GM10248 (cell line): Measurements from ENCODE around the gene TMOD4.

Experiments used
- CTCF ChIA-PET: fragments of 300-600 bp; sonication (Branson Sonifier 250); formaldehyde crosslinking; extraction: SDS; loops from one replicate; lab custom pipeline; 2021; ENCODE audit warnings: antibody characterized with exemption; lab: Yijun Ruan, JAX
- POLR2A ChIA-PET: fragments of 350-650 bp; sonication (Branson Sonifier 250); formaldehyde crosslinking; extraction: SDS; loops from one replicate; lab custom pipeline; 2020; ENCODE audit warnings: antibody characterized with exemption; lab: Yijun Ruan, JAX
- DNase-seq: peaks from one replicate; pipeline ENCODE4 v3.0.0; 2012; ENCODE audit errors: extremely low spot score
- CTCF ChIP-seq: IDR thresholded peaks from 2 replicates; pipeline ENCODE4 v1.5.1; 2012; ENCODE audit warnings: mild to moderate bottlenecking, low read depth; ENCODE audit errors: extremely low read depth, missing control alignments, control extremely low read depth

Gene TMOD4

DNA sequence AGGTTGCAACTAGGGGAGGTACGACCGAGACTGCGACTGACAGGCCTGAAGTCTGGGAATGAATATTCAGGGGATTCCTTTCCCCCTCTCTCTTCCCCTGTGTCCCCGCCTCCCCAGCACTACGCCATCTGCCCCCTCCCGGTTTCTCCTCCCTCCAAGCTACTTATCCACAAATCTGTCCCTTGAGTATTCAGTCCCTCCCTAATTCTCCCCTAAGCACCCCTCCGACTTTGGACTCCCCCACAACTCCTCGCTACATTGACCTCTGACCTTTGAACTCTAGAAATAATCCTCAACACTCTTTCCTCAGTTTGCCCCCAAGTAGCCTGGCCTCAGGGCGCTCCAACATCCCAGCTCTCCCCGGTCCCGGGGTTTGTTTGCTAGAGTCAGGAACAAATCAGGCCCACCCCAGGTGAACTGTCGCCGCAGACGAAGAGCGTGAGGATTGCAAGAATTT, 10.5 kb downstream of the TMOD4 start:
- ChIA-PET POLR2A (interaction anchor here (0.6 to 1.1 kb wide), 3 partner anchors 9 to 56 kb away, joined by 3 read pairs; partner anchors contain the start of genes TNFAIP8L2 and VPS72), CTCF (interaction anchor here (1.4 to 3.6 kb wide), 5 partner anchors 8 to 87 kb away, joined by 3 to 16 read pairs (median 5); partner anchors contain the start of gene TNFAIP8L2)
- no peak for TF ChIP-seq CTCF
- DNase-seq: no peak

GRCh38 chr1:151164732-151165280, 11.0 kb downstream of the TMOD4 start:
- CTCF ChIA-PET: interaction anchor here (1.4 to 3.6 kb wide), 5 partner anchors 8 to 87 kb away, joined by 3 to 16 read pairs (median 5); partner anchors contain the start of gene TNFAIP8L2
- no peak for TF ChIP-seq CTCF
- POLR2A ChIA-PET: interaction anchor here (0.6 to 1.1 kb wide), 3 partner anchors 8 to 55 kb away, joined by 3 read pairs; partner anchors contain the start of genes TNFAIP8L2 and VPS72
- DNase-seq: no peak

DNA sequence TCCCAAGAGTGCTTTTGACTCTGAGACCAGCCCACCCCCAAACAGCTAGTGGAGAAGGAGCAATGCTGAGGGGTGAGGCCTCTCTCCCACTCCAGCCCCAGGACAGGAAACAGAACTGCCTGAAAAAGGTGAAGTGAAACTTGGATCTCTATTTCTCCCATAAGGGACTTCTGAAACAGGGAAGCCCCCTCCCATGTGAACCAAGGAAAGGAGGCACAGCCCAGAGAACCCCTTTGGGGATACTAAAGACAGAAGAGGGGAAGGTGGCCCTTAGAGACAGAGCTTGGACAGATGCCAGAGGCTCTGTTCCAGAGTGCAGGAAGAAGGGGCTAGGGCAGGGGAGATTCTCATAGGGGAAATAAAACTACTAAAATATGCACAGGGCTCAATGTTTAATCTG, 16.4 kb downstream of the TMOD4 start:
- CTCF ChIA-PET: interaction anchor here (1.0 to 9.9 kb wide), 4 partner anchors 25 to 163 kb away, joined by 3 to 218 read pairs (median 16); no protein-coding TSS in a partner anchor
- no peak for DNase-seq
- POLR2A ChIA-PET: interaction anchor here (0.6 kb wide), 1 partner anchor 119 kb away, joined by 3 read pairs; no protein-coding TSS in a partner anchor
- no peak for TF ChIP-seq CTCF

- DNase-seq: no peak
- ChIA-PET CTCF (interaction anchor here (1.0 to 9.9 kb wide), 8 partner anchors 17 to 163 kb away, joined by 3 to 218 read pairs (median 12); partner anchors contain the start of genes GABPB2, MINDY1 and TMOD4), POLR2A (no interaction called here)
- TF ChIP-seq CTCF: no peak
Measured at GRCh38 chr1:151158751-151159251, 17.0 kb downstream of the TMOD4 start.

DNA sequence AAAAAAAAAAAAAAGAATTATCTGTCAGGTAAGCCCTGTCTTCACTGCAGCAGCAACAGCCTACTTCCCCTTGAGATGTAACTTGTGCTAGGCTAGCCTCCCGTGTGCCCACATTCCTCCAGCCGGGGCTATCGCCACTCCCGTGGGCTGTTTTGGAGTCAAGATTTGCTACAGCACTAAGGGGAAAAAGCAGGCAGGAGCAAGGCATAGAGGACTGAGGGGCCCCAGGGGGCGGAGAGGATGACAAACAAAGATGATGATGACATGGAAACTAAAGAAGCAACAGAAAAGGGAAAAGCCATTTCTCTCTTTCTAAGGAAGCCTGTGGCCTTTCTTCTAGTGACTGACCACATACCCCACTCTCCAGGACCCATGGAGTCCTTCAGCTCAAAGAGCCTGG, 17.5 kb downstream of the TMOD4 start:
- ChIA-PET POLR2A (no interaction called here), CTCF (interaction anchor here (1.2 to 9.9 kb wide), 7 partner anchors 17 to 152 kb away, joined by 3 to 218 read pairs (median 19); partner anchors contain the start of genes GABPB2, MINDY1 and TMOD4)
- DNase-seq: no peak
- no peak for TF ChIP-seq CTCF

DNA sequence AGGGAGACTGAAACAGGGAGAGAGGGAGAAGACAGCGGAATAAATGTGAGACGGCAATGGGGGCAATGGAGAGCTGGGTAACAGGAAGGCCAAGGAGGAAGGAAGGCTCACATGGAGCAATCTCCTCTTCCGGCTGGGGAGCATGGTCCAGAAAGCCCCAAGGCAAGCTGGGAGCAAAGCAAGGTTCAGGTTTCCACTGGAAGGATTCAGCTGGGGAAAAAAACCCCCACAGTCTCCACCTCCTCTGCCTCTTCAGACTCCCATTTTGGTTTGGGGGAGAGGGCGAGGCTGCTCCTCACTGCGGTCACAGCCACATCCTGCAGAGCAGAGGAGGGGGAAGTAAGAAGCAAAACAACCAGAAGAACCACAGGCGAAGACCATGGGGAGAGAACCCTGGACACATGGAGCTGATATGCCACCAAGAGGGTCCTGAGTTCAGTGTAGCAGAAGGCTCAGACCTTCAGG, 18.7 kb downstream of the TMOD4 start:
- CTCF ChIA-PET: interaction anchor here (0.6 to 9.9 kb wide), 39 partner anchors 9 to 183 kb away, joined by 3 to 218 read pairs (median 4); partner anchors contain the start of genes CDC42SE1, GABPB2, LYSMD1 and MLLT11
- POLR2A ChIA-PET: interaction anchor here (0.7 kb wide), 1 partner anchor 8 kb away, joined by 3 read pairs; the partner anchor contains the start of genes LYSMD1 and SCNM1
- no peak for TF ChIP-seq CTCF
- peak; percentile 47 for DNase-seq
